IMR-90 (cell line): ENCODE data around the gene IL17D. TPM values are rescaled to one million over a fixed set of nuclear protein-coding genes. Genes with fewer than 3 reads are reported as not detected.

ENCODE experiments used
- ATAC-seq: fragments of 200-7000 bp; cut with Tn5 transposase; 2 replicates; pipeline ENCODE4 v1.9.1; 2020; ENCODE audit warnings: low read depth, mild to moderate bottlenecking, moderate library complexity
- BruUV-seq: library from RNA; stranded (reverse); fragments of 400-500 nt; replicated peaks from 2 replicates; lab custom pipeline; 2021; lab: Mats Ljungman, UMichigan
- CTCF ChIA-PET: fragments of 300-600 bp; formaldehyde crosslinking; extraction: SDS; loops from one replicate; lab custom pipeline; 2021; ENCODE audit warnings: antibody characterized with exemption; lab: Yijun Ruan, JAX
- POLR2A ChIA-PET: fragments of 300-600 bp; sonication (Branson Sonifier 250); formaldehyde crosslinking; loops from one replicate; lab custom pipeline; 2022; ENCODE audit warnings: antibody characterized with exemption; ENCODE audit not compliant: unreplicated experiment; lab: Charles Lee
- DNase-seq: peaks from one replicate; pipeline ENCODE4 v3.0.0; 2013
- H2AFZ ChIP-seq: replicated peaks from 2 replicates; pipeline ENCODE3; 2013; ENCODE audit warnings: low read length, mild to moderate bottlenecking; ENCODE audit not compliant: poor library complexity
- H2AK5ac ChIP-seq: 2 replicates; pipeline ENCODE4 v1.6.1; 2013; ENCODE audit warnings: low read depth, low read length, inconsistent platforms
- H2AK9ac ChIP-seq: replicated peaks from 2 replicates; pipeline ENCODE3; 2013; ENCODE audit warnings: mild to moderate bottlenecking, low read depth, low read length, moderate library complexity; ENCODE audit not compliant: poor library complexity
- H2BK120ac ChIP-seq: 2 replicates; pipeline ENCODE4 v1.6.1; 2013; ENCODE audit warnings: low read depth, low read length, inconsistent platforms
- H2BK15ac ChIP-seq: 3 replicates; pipeline ENCODE4 v1.6.1; 2013; ENCODE audit warnings: low read depth, low read length, inconsistent platforms
- H2BK20ac ChIP-seq: 2 replicates; pipeline ENCODE4 v1.6.1; 2013; ENCODE audit warnings: low read depth, mild to moderate bottlenecking, inconsistent platforms, low read length, moderate library complexity
- H2BK5ac ChIP-seq: 2 replicates; pipeline ENCODE4 v1.6.1; 2013; ENCODE audit warnings: mild to moderate bottlenecking, low read depth, low read length, inconsistent platforms; ENCODE audit not compliant: poor library complexity, severe bottlenecking
- H3K14ac ChIP-seq: replicated peaks from 2 replicates; pipeline ENCODE4 v1.6.1; 2013; ENCODE audit warnings: low read depth, low read length, inconsistent platforms
- H3K18ac ChIP-seq: 2 replicates; pipeline ENCODE4 v1.6.1; 2013; ENCODE audit warnings: low read depth, low read length, control low read depth
- H3K23ac ChIP-seq: 2 replicates; pipeline ENCODE4 v1.6.1; 2013; ENCODE audit warnings: low read depth, low read length, inconsistent platforms
- H3K27ac ChIP-seq: 2 replicates; pipeline ENCODE4 v1.5.1; 2013; ENCODE audit warnings: mild to moderate bottlenecking, control low read depth, low read length; ENCODE audit not compliant: insufficient read depth
- H3K27me3 ChIP-seq: 2 replicates; pipeline ENCODE4 v1.6.1; 2013; ENCODE audit warnings: low read length; ENCODE audit not compliant: control insufficient read depth, insufficient read depth
- H3K36me3 ChIP-seq: 2 replicates; pipeline ENCODE4 v1.6.1; 2013; ENCODE audit warnings: low read length, mixed read lengths; ENCODE audit not compliant: control insufficient read depth, insufficient read depth
- H3K4ac ChIP-seq: 2 replicates; pipeline ENCODE4 v1.6.1; 2013; ENCODE audit warnings: low read depth, low read length, inconsistent platforms
- H3K4me1 ChIP-seq: 2 replicates; pipeline ENCODE4 v1.6.1; 2013; ENCODE audit warnings: low read length, mixed read lengths; ENCODE audit not compliant: control insufficient read depth, insufficient read depth
- H3K4me2 ChIP-seq: 2 replicates; pipeline ENCODE4 v1.6.1; 2013; ENCODE audit warnings: low read depth, mild to moderate bottlenecking, control low read depth, low read length, moderate library complexity
- H3K4me3 ChIP-seq: 2 replicates; pipeline ENCODE4 v1.5.1; 2013; ENCODE audit warnings: low read depth, mild to moderate bottlenecking, control low read depth, low read length, moderate library complexity; ENCODE audit not compliant: insufficient read depth
- H3K56ac ChIP-seq: 2 replicates; pipeline ENCODE4 v1.6.1; 2013; ENCODE audit warnings: low read length, inconsistent platforms; ENCODE audit not compliant: insufficient read depth; ENCODE audit errors: extremely low read depth
- H3K79me1 ChIP-seq, 2 experiments: 2 replicates each; pipeline ENCODE4 v1.6.1; 2013; ENCODE audit warnings: low read length in 2 of 2, inconsistent platforms in 1 of 2, low read depth in 1 of 2
- H3K9ac ChIP-seq: 2 replicates; pipeline ENCODE4 v1.6.1; 2013; ENCODE audit warnings: low read depth, low read length, control low read depth
- H3K9me1 ChIP-seq: 2 replicates; pipeline ENCODE4 v1.6.1; 2013; ENCODE audit warnings: low read length, inconsistent platforms; ENCODE audit not compliant: insufficient read depth
- H3K9me3 ChIP-seq: 2 replicates; pipeline ENCODE4 v1.6.1; 2013; ENCODE audit warnings: low read length; ENCODE audit not compliant: control insufficient read depth, insufficient read depth
- H4K20me1 ChIP-seq: 2 replicates; pipeline ENCODE4 v1.6.1; 2013; ENCODE audit warnings: low read length, inconsistent platforms; ENCODE audit not compliant: insufficient read depth
- H4K5ac ChIP-seq: 2 replicates; pipeline ENCODE4 v1.6.1; 2013; ENCODE audit warnings: mild to moderate bottlenecking, low read depth, low read length, control low read depth
- H4K8ac ChIP-seq, 2 experiments: 2 replicates each; pipeline ENCODE4 v1.6.1; 2013; ENCODE audit warnings: low read depth in 2 of 2, low read length in 2 of 2, control low read depth in 1 of 2, inconsistent platforms in 1 of 2
- H4K91ac ChIP-seq: 2 replicates; pipeline ENCODE4 v1.6.1; 2013; ENCODE audit warnings: low read depth, low read length, inconsistent platforms; ENCODE audit not compliant: insufficient read depth
- CHD1 ChIP-seq: IDR thresholded peaks from 2 replicates; pipeline ENCODE4 v1.6.1; 2012; ENCODE audit warnings: low read depth, low read length, improper control_type of control experiment
- ELK1 ChIP-seq: fragments of 150-350 bp; IDR thresholded peaks from 2 replicates; pipeline ENCODE4 v1.6.1; 2016; ENCODE audit warnings: low read depth, mild to moderate bottlenecking, low read length, moderate library complexity, borderline replicate concordance
- FOS ChIP-seq: fragments of 150-350 bp; IDR thresholded peaks from 2 replicates; pipeline ENCODE4 v1.6.1; 2016; ENCODE audit warnings: low read depth, low read length
- MAZ ChIP-seq: IDR thresholded peaks from 2 replicates; pipeline ENCODE4 v1.6.1; 2012; ENCODE audit warnings: low read depth, mild to moderate bottlenecking, low read length, improper control_type of control experiment, moderate library complexity, borderline replicate concordance
- NFE2L2 ChIP-seq: fragments of 150-350 bp; IDR thresholded peaks from 2 replicates; pipeline ENCODE4 v1.6.1; 2016; ENCODE audit warnings: low read depth, mild to moderate bottlenecking, low read length
- POLR2A ChIP-seq: IDR thresholded peaks from 2 replicates; pipeline ENCODE4 v1.6.1; 2012; ENCODE audit warnings: mild to moderate bottlenecking, low read depth, low read length
- RCOR1 ChIP-seq: IDR thresholded peaks from 2 replicates; pipeline ENCODE4 v1.6.1; 2012; ENCODE audit warnings: mild to moderate bottlenecking, low read length, improper control_type of control experiment; ENCODE audit not compliant: insufficient replicate concordance
- SMC3 ChIP-seq: fragments of 150-350 bp; IDR thresholded peaks from 2 replicates; pipeline ENCODE4 v1.6.1; 2016; ENCODE audit warnings: low read depth, mild to moderate bottlenecking, antibody characterized with exemption, low read length, moderate library complexity
- WGBS, 2 experiments: methylation state at CpG; one replicate each; pipeline versions ENCODE4 v1.1.5 to v1.1.7; 2013; ENCODE audit warnings: missing lambda C conversion rate in 2 of 2; ENCODE audit not compliant: insufficient read length in 1 of 2; ENCODE audit errors: extremely low coverage in 2 of 2; 5-methylcytosine and 5-hydroxymethylcytosine counted together
- dilution Hi-C: fragments of 300-500 bp; cut with HindIII; formaldehyde crosslinking; loops from one replicate; pipeline ENCODE4 v1.14.3; 2018; ENCODE audit warnings: low sequenced_read_pairs; ENCODE audit not compliant: unreplicated experiment
- in situ Hi-C: fragments of 300-500 bp; cut with MboI; formaldehyde crosslinking; loops from 3 replicates; pipeline ENCODE4 v1.14.3; 2019; ENCODE audit warnings: low sequenced_read_pairs, inconsistent platforms, mixed read lengths
- intact Hi-C: fragments of 100-400 bp; cut with micrococcal nuclease; formaldehyde crosslinking; loops from 2 replicates; pipeline ENCODE4 v1.10.0; 2022
- polyA plus RNA-seq, 3 experiments: library from polyadenylated mRNA; depleted of rRNA; stranded (reverse); fragments of >200 nt; gene quantifications; 2 replicates each; pipeline ENCODE4 v1.2.3, GENCODE V29; 2012; ENCODE audit warnings: low replicate concordance in 1 of 3
- total RNA-seq: library from RNA; depleted of rRNA; stranded (reverse); fragments of >200 nt; gene quantifications from 2 replicates; pipeline ENCODE4 v1.2.3, GENCODE V29; 2012

IL17D gene
- total and polyA plus RNA-seq, 2 of the 4 experiments (the other 2 are of a cell fraction), result 0.72 to 1.4 TPM

- no peak overlapping the region for H4K91ac ChIP-seq
- no TSS peak for BruUV-seq
Observed at GRCh38 chr13:20686863-20687579, 16.5 kb upstream of the IL17D start.

More at GRCh38 chr13:20686863-20687579, 16.5 kb upstream of the IL17D start:
- Histone ChIP-seq H3K9me1 (no peaks in the 10 kb centered on the region), H3K36me3 (no peaks in the 10 kb centered on the region), H2BK15ac (no peak overlapping the region), H3K18ac (no peak overlapping the region; the same call in 1 of the 2 replicates), H3K23ac (no peak overlapping the region), H3K4me3 (no peak overlapping the region), H3K27me3 (no peaks in the 10 kb centered on the region), H3K14ac (no peak overlapping the region), H2AK5ac (no peak overlapping the region), H2AFZ (no peak overlapping the region), H3K4me1 (peaks cover 2% of the 10 kb centered on the region; the same call in 1 of the 2 replicates), H3K56ac (no peak overlapping the region), H3K79me1 (no peaks in the 10 kb centered on the region), H3K9me3 (no peaks in the 10 kb centered on the region), H3K4ac (no peak overlapping the region), H2AK9ac (no peak overlapping the region), H3K9ac (no peak overlapping the region), H4K8ac (no peak overlapping the region), H2BK20ac (no peak overlapping the region), H2BK120ac (no peak overlapping the region), H3K27ac (no peak overlapping the region), H2BK5ac (no peak overlapping the region), H4K5ac (no peak overlapping the region), H3K4me2 (no peak overlapping the region), H4K20me1 (no peaks in the 10 kb centered on the region)
- DNase-seq, result no peak
- intact Hi-C loops, result loop anchor here (5.0 kb wide), 1 partner anchor 160 kb away; the partner anchor contains the start of gene CRYL1
- ChIA-PET CTCF (interaction anchor here (0.6 kb wide), 1 partner anchor 8 kb away, joined by 3 read pairs; no protein-coding TSS in a partner anchor), POLR2A (no interaction called here)
- in situ Hi-C loops, result no loop called here
- no peak for ATAC-seq
- 100% methylated on average over 1 of the region's 4 CpGs; no CpG with 5 or more reads in 1 of the 2 experiments for WGBS, 2 experiments
- dilution Hi-C loops, result no loop called here
- TF ChIP-seq NFE2L2, result no peak
- no peak for TF ChIP-seq POLR2A
- no peak for TF ChIP-seq MAZ
- no peak for TF ChIP-seq FOS
- no peak for TF ChIP-seq RCOR1
- TF ChIP-seq ELK1, result no peak
- TF ChIP-seq SMC3, result no peak
- no peak for TF ChIP-seq CHD1
